ENCODE measurements around the gene FARS2.

FARS2 gene

DNA sequence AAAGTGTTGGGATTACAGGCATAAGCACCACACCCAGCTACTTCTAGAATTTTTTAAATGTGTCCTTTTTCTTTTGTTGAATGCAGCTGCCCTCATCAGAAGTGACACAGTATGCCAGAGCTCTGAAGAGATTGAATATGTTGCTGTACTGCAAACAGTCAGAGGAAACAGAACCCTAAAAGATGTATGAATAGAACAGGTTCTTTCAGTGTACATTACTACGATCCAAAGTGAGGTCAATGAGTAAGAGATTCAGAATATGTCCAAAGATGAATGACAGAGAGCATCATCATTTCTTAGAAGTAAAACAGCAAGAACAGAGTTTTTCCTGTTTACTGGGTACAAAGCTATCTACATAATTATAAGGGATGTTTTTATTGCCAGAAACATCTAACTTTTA, 476.9 kb downstream of the FARS2 start:
- DNase-seq, result no peak

- no peak for DNase-seq
Observed at GRCh38 chr6:5744497-5744896, 483.2 kb downstream of the FARS2 start.

- no peak for DNase-seq
Observed at GRCh38 chr6:5745081-5745480, 483.8 kb downstream of the FARS2 start.

GRCh38 chr6:5746053-5746758, 484.9 kb downstream of the FARS2 start:
- no peak for DNase-seq

- DNase-seq, result no peak
Observed at GRCh38 chr6:5746759-5747130, 485.4 kb downstream of the FARS2 start.

DNA sequence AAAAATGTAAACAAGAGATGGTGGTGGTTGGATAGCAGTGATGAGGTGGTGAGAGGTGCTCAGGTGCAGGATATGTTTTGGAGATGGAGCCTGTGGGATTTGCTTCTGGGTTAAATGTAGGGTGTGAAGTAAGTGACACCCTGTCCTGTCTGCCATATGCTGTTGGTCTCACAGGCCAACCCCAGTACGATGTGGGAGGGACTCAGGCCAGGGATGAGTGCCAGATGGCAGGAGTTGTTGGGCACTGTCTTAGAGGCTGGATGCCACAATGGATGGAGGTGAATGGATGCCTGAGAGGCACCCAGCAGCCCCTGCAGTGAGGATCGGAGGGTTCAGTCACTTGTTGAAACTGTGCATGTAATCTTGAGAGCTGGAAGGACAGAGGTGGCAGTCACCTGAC, 486.1 kb downstream of the FARS2 start:
- DNase-seq, result no peak

DNA sequence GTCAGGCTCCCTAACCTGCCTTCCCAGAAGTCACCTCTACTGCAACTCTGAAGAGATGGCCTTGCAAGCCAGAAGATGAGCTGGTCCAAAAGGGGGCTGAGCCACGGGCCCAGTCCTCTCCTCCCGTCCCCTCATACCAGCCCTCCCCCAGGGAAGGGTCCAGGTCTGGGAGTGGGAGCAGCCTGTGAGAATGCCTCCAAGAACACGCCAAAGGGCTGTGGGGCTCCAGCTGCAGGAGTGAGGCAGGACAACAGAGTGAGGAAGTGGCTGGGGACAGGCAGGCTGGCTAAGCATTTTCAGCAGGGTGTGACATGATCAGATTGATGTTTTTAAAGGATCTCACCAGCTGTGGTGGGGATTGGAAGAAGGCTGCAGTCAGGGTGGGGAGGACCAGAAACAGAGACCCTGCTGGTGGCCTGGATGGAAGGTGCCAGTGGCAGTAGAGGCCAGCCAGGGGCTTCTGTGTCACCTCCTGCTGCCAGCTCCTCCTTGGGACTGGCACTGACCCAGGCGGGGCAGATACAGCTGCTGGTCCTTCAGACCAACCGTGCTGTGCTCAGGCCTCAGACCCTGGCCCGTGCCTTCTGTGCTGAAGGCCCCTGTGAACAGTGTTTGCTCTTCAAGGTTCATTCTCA, 487.8 kb downstream of the FARS2 start:
- no peak for DNase-seq

DNA sequence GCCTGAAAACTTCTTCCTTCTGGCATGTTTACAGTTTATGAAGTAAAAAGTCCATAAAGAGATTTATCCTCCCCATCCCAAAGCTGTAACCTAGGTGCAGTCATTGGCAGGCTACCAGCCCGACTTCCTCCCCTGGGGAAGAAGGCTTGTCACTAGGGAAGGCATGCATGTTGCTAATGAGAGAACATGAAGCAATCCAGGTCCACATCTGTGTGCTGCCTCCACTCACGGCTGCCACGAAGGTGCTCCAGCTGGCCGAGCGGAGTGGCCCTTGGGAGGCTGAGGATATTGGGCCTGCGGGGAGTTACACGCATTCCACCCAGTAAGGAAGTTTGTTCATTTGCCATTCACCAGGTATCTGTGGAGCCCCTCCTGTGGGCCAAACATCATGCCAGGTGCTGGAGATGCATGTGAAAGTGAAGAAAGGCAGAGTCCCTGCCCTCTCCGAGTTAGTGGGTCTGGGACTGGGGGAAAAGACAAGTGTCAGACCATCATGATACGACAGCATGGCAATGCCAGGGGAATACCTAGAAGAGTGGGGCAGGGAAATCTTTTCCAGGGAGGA, 488.4 kb downstream of the FARS2 start:
- no peak for DNase-seq

GRCh38 chr6:5751525-5752390, 490.4 kb downstream of the FARS2 start:
- DNase-seq, result no peak

DNA sequence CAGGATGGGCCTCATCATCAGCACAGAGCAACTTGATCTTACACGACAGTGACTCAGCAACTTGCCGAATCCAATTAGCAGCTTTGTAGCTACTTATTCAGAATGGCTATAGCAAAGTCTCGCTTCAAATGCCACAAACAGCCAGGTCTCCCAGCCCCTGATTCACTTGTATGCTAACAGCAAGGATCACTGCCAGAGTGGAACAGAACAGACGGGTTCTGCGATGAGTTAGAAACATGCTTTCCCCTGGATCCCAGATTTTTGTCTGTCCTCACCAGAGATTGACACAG, 491.0 kb downstream of the FARS2 start:
- DNase-seq, result no peak

DNA sequence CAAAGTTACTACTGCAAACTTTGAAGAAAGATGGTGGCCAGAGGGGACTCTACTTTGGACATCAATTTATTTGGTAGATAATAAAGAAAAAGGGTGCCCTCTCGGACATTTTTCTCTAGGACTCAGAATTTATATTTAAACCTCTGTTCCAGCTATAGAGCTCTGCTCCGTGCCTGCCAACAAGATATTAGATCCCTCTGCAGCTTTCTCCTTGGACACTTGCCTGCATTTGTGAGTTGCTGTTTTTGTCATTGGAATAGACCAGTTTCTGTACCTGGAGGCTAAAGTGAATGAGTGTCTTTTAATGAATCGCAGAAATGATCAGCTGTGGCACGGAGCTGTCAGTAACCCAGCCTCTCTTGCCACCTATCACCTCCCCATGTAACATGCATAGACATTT, 491.9 kb downstream of the FARS2 start:
- DNase-seq, result no peak

GRCh38 chr6:5754904-5755303, 493.6 kb downstream of the FARS2 start:
- no peak for DNase-seq

- DNase-seq, result no peak
Observed at GRCh38 chr6:5759571-5759970, 498.3 kb downstream of the FARS2 start.

GRCh38 chr6:5761370-5761769, 500.1 kb downstream of the FARS2 start:
- no peak for DNase-seq

- DNase-seq, result no peak
Observed at GRCh38 chr6:5762561-5762968, 501.3 kb downstream of the FARS2 start.

- DNase-seq, result no peak
Observed at GRCh38 chr6:5763407-5763806, 502.1 kb downstream of the FARS2 start.

DNA sequence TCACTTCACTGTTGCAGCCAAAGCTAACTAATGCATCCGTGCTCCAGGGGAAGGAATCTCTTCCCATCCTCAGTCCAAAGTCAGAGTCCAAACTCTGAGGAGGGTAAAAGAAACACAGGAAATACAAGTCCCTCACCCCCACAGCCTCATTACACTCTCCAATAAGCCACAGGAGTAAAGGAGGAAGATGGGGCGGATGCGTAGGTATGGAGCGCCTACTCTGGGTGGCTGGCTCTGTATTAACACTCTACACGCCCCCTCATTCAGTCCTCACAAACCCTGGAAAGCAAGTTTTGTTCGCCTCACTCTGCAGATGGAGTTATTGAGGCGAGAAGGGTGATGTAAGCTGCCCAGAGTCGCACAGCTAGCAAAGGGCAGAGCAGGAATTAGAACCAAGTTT, 502.6 kb downstream of the FARS2 start:
- no peak for DNase-seq

DNA sequence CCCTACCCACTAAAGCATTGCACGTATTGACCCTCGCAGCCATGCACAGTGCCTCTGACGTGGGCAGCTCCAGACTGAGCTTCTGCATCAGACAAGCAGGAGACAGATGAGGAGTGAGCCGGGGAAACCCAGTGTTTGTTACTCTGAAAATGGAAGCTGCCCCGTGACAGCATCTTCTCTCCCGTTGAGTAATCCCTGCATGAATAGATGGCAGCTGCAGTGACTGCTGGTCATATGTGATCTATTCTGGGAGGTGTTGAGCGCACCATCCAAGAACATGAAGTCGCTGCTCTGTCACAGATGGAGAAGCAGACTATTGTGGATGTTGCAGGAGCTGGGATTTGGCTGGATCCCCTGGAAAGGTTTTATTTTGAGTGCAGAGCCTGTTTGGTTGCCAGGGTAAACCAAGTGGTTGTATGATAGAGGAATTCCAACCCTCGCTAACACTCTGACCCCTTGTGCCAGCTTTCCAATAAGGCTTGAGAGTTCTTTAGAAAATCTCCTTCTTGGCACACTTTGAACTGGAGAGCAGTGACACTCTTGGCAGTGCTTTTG, 503.2 kb downstream of the FARS2 start:
- DNase-seq, result no peak

DNA sequence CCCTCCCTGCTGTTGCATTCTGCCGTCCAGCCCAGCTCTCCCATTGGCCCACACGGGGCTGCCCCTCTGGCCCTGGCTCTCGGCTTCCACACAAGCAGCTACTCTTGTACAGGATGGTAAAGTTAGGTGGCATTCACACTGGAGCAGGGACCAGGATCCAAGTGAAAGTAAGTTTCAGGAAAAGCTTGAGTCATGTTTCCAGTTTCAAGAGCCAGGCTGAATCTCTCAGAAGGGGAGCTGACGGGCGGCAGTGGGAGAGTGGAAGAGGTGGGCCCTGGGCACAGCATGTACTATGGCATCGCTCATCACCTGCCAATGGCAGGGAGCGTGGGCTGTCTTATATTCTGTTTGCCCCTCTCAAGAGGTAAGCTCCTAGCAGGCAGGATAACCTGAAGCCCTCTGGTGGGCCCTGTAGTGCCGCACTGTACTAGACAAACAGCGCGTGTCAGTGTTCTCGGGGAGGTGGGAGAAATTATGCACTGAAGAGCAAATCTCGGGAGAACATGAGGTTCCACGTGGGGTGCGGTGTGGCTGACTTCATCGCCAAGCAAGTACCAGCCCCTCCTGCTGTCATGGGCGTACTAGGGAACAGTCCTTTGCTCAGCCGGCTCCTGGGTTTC, 503.9 kb downstream of the FARS2 start:
- DNase-seq, result no peak

DNA sequence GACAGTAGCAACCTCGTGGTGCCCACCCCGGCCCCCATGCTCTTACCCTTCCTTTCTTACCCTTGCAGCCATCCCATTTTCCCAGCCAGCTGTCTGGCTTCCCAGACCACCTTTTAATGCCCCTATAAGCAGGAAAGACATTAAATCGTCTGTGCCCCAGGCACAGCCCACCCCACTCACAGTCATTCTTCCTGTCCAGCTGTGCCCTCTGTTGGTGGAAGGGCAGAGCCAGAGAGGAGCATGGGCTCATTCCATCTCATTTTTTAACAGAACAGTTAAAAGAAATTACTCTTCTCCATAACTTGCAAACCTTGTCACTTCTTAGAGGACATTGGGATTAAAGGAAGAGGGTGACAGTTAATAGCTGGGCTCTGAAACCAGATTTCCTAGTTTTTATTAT, 504.9 kb downstream of the FARS2 start:
- DNase-seq, result no peak

GRCh38 chr6:5767471-5767870, 506.2 kb downstream of the FARS2 start:
- DNase-seq, result no peak

- DNase-seq, result no peak
Observed at GRCh38 chr6:5771211-5771610, 509.9 kb downstream of the FARS2 start.

GRCh38 chr6:5771759-5772390, 510.6 kb downstream of the FARS2 start:
- no peak for DNase-seq

Data from activated CD4-positive, alpha-beta T cell treated with anti-CD3 and anti-CD28 coated beads, Interleukin-2, Interleukin-6, amounts not matched to agents 100 ng/mL and 50 ng/mL, durations not matched to agents 16 hours and 8 hours (primary cell).